GM13977 (cell line): ENCODE results near the gene JUN.

Experiments used
- DNase-seq: peaks from one replicate; pipeline ENCODE4 v3.0.0; 2012; ENCODE audit warnings: low spot score
- CTCF ChIP-seq: IDR thresholded peaks from 2 replicates; pipeline ENCODE4 v1.5.1; 2012; ENCODE audit warnings: mild to moderate bottlenecking, control low read depth; ENCODE audit not compliant: insufficient read depth; ENCODE audit errors: extremely low read depth, missing control alignments
- in situ Hi-C: fragments of 300-500 bp; cut with MboI; formaldehyde crosslinking; loops from one replicate; pipeline ENCODE4 v1.12.0; 2022; ENCODE audit warnings: low sequenced_read_pairs, low pct_unique_long_range_greater_than_20kb, mixed read lengths, inconsistent platforms; ENCODE audit not compliant: unreplicated experiment

The JUN gene

DNA sequence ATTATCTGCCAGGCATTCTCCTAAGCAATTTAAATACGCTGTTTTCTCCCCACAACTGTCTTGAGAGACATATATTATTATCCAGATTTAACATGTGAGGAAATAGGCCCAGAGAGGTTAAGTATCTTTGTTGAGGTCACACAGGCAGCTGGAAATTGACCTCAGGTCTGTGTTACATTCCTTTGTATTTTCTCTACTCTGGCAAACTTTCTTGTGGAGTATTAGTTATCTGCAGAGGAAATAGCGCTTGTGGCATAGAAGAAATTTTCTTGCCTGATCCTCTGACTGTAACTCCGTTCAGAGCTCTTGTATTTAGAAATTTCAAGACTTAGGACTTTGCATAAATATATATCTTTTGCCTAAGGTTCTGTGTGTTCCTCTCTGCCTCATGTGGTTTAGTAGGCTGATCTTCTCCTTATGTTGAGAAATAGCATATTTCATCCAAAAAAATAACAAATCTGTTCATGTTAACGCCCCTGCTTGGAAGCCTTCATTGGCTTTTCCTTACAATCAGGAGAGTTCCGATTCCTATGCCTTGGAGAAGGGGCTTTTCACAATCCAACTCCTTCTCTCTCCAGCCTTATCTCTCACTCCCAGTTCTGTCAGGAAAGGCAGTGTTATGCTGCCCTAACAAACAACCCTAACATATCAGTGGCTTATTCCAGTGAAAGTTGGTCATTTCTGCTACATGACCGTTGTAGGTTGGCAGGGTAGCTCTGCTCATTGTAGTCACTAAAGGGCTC is 2.5 kb upstream of the JUN start:
- in situ Hi-C loops = loop anchor here (25.0 kb wide), 1 partner anchor 501 kb away; the partner anchor contains the start of gene FGGY
- DNase-seq = no peak
- no peak for TF ChIP-seq CTCF

GRCh38 chr1:58785442-58786058 is 1.7 kb upstream of the JUN start:
- in situ Hi-C loops = loop anchor here (25.0 kb wide), 1 partner anchor 502 kb away; the partner anchor contains the start of gene FGGY
- TF ChIP-seq CTCF = no peak
- DNase-seq = no peak

GRCh38 chr1:58784758-58785441 is 1.1 kb upstream of the JUN start:
- peak; percentile 58 for TF ChIP-seq CTCF
- in situ Hi-C loops = loop anchor here (25.0 kb wide), 1 partner anchor 502 kb away; the partner anchor contains the start of gene FGGY
- peak; percentile 59 for DNase-seq

- peak; percentile 49 for DNase-seq
- in situ Hi-C loops = loop anchor here (25.0 kb wide), 1 partner anchor 504 kb away; the partner anchor contains the start of gene FGGY
- no peak for TF ChIP-seq CTCF
Measured at GRCh38 chr1:58783090-58783992, 506 bp downstream of the JUN start.

DNA sequence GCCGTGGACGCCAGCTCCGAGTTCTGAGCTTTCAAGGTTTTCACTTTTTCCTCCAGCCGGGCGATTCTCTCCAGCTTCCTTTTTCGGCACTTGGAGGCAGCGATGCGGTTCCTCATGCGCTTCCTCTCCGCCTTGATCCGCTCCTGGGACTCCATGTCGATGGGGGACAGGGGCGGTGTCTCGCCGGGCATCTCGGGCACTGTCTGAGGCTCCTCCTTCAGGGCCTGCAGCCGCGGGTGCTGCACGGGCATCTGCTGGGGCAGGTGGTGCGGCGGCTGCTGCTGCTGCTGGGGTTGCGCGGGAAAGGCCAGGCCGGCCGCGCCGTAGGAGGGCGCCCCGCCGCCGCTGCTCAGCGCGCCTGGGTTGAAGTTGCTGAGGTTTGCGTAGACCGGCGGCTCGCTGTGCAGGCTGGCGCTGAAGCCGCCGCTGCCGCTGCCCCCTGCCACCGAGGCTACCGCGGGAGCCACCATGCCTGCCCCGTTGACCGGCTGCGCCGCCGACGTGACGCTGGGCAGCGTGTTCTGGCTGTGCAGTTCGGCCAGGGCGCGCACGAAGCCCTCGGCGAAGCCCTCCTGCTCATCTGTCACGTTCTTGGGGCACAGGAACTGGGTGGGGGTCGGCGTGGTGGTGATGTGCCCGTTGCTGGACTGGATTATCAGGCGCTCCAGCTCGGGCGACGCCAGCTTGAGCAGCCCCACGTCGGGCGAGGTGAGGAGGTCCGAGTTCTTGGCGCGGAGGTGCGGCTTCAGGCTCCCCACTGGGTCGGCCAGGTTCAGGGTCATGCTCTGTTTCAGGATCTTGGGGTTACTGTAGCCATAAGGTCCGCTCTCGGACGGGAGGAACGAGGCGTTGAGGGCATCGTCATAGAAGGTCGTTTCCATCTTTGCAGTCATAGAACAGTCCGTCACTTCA is 1.4 kb downstream of the JUN start:
- DNase-seq = peak; percentile 79
- TF ChIP-seq CTCF = peak; percentile 76
- in situ Hi-C loops = loop anchor here (25.0 kb wide), 1 partner anchor 505 kb away; the partner anchor contains the start of gene FGGY
